ENCODE measurements around the gene LIN7B.
"Not testable (repeated sequence)": the region's sequence is repeated elsewhere in the genome, so short reads cannot be mapped to it uniquely, and the experiment has no call there.

Gene LIN7B, protein sequence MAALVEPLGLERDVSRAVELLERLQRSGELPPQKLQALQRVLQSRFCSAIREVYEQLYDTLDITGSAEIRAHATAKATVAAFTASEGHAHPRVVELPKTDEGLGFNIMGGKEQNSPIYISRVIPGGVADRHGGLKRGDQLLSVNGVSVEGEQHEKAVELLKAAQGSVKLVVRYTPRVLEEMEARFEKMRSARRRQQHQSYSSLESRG

GRCh38 chr19:49113762-49114629 is at the start of gene LIN7B:
TSS of gene LIN7B (plus strand) at chr19:49114370. CDS start at chr19:49114405, 35 bp downstream.
- FAIRE-seq = no peak

DNA sequence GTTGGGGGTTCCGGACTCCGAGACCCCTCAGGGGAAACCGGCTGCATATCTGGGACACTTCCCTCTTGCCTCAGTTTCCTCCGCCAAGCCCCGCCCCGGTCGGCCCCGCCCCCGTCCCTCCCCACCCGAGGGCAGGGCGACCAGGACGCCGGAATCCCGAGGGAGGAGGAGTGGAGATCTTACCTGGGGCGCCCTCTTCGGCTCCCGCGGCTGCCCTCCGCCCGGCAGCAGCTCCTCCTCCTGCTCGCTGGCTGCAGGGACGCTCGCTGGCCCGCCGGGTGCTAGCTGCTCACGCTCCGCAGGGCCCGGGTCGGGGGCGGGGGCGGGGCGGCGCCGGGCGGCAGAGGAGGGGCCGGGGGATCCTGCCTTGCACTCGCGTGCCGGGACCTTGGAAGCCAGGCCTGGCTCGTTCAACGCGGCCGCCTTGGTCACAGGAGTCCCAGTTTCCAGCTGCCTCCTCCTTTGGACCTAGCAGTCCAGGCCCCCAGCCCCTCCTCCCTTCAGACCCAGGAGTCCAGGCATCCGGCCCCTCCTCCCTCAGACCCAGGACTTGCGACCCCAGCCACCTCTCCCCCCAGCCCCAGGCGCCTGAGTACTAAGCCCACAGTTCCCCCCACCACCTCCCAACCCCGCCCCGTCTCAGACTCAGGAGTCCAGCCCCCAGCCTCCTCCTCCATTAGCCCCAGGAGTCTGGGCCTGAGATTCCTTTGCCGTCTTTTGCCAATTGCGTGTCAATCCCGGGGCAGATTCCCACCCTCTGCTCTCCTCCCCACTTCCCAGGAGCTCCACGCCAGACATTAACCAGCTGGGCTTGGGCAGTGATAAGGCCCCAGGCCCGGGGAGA is 49.2 kb upstream of the LIN7B start, which contains the start of gene NTF4:
Gene NTF4, minus strand, starts transcription at position 51 of the 844 bp plus-strand sequence. CDS start 2,821 bp downstream, outside the sequence.
- no peak for FAIRE-seq

DNA sequence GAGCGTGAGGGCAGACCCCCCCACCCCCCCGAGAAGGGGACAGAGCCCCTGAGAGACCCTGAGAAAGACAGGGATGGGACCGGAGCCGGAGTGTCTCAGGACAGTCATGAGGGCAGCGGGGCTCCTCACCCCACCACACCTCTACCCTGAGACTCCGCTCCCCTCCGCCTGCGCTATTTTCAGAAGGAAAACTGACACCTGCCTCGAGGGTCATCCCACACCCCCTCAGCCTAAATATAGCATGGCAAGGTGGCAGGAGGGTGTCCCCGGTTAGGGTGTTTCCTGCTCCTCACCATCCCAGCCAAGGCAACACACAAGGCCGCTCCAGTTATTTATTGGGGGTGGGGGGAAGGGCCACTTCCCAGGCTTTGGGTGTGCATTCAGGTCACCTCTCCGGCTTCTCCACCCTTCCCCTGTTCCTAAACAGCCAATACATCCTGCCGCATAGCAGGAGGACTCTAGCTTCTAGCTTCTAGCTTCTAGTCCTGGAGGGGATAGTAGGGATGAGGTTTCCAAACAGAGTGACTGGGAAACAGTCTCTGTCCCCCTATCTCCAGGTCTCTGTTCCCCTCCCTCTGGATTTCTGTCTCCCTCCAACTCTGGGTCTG is 48.2 kb upstream of the LIN7B start:
- FAIRE-seq = no peak

DNA sequence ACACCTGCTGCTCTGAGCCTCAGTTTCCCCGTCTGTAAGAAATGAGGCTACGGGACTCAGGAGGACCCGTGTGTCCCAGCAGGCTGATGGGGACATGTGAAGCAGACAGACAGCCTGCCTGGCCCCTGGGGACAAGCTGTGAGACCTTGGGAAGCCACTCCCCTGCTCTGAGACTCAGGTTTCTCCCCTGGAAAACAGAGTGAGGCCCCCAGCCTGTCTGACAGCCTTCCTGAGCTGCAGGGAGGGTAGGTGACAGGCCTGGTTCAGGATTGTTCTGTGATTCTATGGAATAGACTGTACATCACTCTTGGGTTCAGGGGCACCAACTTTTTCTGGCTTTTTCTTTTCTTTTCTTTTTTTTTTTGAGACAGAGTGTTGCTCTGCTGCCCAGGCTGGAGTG is 46.6 kb upstream of the LIN7B start:
- no peak for FAIRE-seq

DNA sequence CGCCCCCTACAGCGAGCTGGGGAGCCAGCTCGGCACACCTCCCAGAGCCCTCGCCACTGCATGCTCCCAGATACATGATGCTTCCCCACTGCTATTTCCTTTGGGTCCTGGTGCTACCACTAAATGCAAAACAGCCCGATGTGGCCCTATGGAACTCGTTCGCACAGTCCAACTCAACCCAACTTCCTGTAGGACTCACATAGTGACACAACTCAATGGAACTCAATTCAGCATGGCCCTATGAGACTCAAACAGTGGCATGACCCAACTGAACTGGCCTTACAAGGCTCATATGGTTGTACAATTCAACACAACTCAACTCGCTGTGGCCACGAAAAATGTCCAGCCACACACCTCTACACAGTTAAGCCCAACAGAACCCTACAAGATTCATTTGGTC is 45.1 kb upstream of the LIN7B start:
- FAIRE-seq = no peak

- FAIRE-seq = no peak
These were observed 43.8 kb upstream of the LIN7B start for GRCh38 chr19:49070416-49070815.

DNA sequence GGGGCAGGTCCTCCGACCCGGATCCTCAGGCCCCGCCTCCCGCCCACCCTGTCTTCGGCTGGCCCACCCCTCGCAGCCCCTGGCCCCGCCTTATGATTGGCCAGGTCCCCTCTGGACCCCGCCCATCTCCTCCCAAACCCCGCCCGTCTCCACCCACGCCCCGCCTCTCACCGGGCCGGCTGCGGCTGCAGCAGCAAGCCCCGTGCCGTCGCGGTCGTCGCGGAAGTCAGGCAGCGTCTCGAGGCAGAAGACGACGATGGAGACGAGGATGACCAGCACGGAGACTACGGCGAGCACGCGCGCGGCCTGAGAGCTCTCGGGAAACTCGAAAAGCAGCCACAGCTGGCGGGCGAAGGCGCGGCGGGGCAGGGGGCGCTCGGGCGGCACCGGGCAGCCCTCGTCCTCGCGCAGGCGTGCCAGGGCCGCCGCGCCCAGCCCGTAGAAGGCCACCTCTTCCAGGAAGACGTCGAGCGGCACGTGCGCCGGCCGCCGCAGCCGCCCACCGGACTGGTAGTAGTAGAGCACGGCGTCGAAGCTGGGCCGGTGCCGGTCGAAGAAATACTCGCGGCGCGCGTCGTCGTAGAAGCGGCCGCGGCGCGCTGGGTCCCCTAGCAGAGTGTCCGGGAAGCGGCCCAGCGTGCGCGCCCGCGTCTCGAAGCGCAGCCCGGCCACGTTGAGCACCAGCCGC is 42.2 kb upstream of the LIN7B start:
- FAIRE-seq = no peak

DNA sequence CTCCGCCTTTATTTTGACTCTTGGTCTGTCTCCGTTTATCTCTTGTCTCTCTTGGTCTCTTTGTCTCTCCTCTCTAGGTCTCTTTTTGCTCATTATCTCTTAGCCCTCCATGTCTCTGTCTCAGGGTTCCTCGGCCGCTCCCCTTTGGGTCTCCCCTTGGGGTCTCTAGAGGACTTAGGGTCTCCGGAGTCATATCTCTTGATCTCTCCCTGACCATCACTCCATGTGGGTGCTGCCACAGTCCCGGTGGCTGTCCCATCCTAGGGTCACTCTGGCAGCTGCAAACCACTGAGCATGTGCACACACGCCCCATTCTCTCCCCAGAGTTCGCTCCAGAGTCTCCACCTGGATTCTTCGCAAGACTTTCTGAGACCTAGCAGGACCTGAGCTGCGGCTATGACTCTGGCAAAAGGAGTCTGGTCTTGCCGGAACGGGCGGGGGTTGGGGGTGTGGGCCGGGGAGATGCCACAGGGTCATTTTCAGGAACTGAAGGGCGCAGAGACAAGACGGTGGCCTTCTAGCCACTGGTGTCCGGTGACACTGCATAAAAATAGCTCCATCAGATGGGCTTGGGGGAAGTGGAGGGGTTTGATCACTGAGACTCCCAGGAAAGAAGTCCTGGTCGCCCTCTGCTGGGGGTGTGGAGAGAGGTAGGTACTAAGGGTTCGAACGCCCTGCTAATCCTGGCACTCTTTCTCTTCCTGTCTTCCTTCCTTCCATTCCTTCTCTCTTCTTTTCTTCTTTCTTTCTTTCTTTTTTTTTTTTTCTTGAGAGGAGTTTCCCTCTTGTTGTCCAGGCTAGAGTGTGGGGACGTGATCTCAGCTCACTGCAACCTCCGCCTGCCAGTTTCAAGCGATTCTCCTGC is 40.4 kb upstream of the LIN7B start:
- FAIRE-seq = no peak

DNA sequence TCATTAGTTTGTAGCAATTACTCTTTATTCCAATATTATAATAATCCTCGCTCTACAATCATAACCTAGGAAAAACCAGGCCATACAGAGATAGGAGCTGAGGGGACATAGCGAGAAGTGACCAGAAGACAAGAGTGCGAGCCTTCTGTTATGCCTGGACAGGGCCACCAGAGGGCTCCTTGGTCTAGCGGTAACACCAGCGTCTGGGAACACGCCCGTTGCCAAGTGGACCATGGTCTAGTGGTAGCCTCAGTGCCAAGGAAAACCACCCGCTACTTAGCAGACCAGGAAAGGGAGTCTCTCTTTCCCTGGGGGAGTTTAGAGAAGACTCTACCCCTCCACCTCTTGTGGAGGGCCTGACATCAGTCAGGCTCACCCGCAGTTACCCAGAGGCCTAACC is 39.3 kb upstream of the LIN7B start:
- FAIRE-seq = not testable (repeated sequence)

- FAIRE-seq = no peak
These were observed 33.8 kb upstream of the LIN7B start for GRCh38 chr19:49080392-49080791.

- FAIRE-seq = no peak
These were observed 32.9 kb upstream of the LIN7B start for GRCh38 chr19:49081273-49081672.

DNA sequence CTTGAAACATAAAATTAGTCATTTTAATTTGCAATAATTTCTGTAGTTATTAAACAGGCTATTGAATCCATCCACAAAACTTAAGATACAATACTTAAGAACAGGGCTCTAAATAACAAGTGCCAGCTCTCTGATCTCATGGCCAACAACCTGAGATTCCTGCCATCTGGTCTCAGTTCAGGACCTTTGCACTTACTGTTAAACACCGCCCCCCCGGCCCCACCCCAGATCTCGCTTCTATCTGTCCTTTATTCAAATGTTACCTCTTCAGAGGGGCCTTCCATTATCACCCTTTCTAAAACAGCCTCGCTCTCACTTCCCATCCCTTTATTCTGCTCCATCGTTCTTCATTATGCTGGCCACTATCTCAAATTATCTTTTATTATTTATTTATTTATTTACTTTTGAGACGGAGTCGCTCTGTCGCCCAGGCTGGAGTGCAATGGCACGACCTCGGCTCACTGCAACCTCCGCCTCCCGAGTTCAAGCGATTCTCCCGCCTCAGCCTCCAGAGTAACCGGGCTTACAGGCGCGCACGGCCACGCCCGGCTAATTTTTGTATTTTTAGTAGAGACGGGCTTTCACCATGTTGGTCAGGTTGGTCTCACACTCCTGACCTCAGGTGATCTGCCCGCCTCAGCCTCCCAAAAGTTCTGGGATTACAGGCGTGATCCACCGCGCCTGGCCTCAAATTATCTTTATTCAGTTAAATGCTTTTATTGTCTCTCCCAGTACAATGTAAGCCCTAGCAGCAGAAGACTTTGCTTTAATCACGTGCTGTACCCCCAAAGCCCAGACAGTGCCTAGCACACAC is 29.8 kb upstream of the LIN7B start:
- no peak for FAIRE-seq

DNA sequence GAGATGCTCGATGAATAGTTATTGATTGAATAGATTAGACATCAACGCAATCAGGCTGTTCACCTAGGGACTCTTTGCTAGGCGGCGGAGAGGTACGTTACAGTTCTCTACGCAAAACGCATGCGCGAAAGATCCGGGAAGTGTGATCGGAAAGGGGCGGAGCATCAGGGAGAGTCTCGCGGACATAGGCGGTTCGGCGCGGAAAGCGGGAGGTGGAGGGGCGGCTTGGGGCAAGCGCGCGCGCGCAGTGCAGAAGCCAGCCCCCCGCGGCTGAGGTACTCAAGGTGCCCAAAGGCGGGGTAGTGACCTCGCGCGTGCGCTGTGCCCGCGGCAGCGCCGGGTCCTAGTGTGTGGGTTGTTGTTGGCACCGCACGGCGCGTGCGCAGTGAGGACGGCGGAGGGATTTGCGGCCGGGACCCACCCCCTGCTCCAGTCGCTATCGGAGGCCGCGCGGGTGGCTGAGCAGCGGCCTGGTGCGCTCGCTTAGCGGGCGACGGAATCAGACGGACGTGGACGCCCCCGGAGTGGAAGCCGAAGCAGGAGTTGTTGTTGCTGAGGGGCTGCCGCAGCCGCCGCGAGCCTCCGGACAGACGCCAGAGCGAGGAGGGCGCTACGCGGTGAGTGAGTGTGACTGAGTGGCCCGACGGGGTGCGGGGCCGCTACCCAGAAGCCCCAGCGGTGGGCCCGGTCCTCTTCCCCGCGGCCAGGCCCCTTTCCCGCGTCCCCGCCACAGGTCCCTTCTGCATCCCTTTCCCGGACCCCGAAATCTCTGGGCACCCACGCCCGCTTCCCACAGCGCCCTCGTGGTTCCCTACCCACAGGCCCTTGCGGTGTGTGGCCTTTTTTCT is 28.9 kb upstream of the LIN7B start, which contains the start of gene SNRNP70:
Gene SNRNP70, plus strand, starts transcription at position 432 of the 848 bp plus-strand sequence. CDS start 964 bp downstream, outside the sequence.
- no peak for FAIRE-seq

- no peak for FAIRE-seq
These were observed 28.3 kb upstream of the LIN7B start for GRCh38 chr19:49085868-49086232.

- no peak for FAIRE-seq
These were observed 27.9 kb upstream of the LIN7B start for GRCh38 chr19:49086296-49086695.

DNA sequence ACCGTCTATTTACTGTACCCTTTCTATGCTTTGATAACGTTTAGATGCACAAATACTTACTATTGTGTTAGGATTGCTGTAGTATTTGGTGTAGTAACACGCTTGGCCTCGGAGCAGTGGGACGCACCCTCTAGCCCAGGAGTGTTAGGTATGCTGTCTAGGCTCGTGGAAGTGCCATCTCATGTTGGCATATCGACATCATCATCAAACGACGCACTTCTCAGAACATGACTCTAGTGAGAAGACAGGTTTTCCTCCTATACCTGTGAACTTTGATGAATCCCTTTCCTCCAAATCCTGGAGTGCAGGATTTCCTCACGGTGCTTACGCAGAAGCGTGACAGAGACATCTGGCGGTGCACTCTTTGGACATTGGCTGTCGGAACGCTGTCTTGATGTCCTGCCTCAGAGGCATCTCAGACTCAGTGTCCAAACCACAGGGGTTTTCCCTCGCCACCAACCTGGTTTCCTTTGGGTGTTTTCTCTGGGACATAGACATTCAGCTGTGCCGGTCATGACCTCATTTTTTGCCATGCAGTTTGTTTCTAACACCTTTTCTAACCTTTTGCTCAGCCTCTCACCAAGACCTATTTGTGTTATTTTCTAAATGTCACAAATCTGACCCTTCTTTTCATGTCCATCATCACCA is 22.7 kb upstream of the LIN7B start:
- no peak for FAIRE-seq

GRCh38 chr19:49092686-49093085 is 21.5 kb upstream of the LIN7B start:
- no peak for FAIRE-seq
